Memory B cell (primary cell): ENCODE measurements around the gene WFDC1.
"Not testable (repeated sequence)": the region's sequence is repeated elsewhere in the genome, so short reads cannot be mapped to it uniquely, and the experiment has no call there.

Experiments
- ATAC-seq: fragments of 150-1000 bp; cut with Tn5 transposase; 2 replicates; pipeline ENCODE4 v1.10.0; 2021; ENCODE audit warnings: low read depth, mild to moderate bottlenecking, moderate library complexity
- DNase-seq, 2 donors: peaks; one replicate each; pipeline ENCODE4 v3.0.0; 2022; ENCODE audit warnings: low spot score in 2 of 2
- H3K27ac Mint-ChIP-seq: one replicate; pipeline ENCODE4 v1.8.0; 2022; ENCODE audit warnings: mild to moderate bottlenecking, moderate library complexity, mixed read lengths
- H3K27me3 Mint-ChIP-seq: one replicate; pipeline ENCODE4 v1.8.0; 2022; ENCODE audit warnings: mixed read lengths
- H3K36me3 Mint-ChIP-seq: one replicate; pipeline ENCODE4 v1.8.0; 2022; ENCODE audit warnings: mild to moderate bottlenecking, mixed read lengths
- H3K4me1 Mint-ChIP-seq: one replicate; pipeline ENCODE4 v1.8.0; 2022; ENCODE audit warnings: mixed read lengths
- H3K4me3 Mint-ChIP-seq: one replicate; pipeline ENCODE4 v1.8.0; 2022; ENCODE audit warnings: mild to moderate bottlenecking, moderate library complexity, mixed read lengths
- H3K9me3 Mint-ChIP-seq: one replicate; pipeline ENCODE4 v1.8.0; 2022; ENCODE audit warnings: mixed read lengths

The WFDC1 gene

GRCh38 chr16:84334058-84334457 is 39.4 kb downstream of the WFDC1 start:
- DNase-seq (no peak), ATAC-seq (no peak)
- Mint-ChIP-seq H3K27me3 (peaks cover 7% of the 10 kb centered on the region), H3K9me3 (peaks cover 12% of the 10 kb centered on the region), H3K36me3 (no peaks in the 10 kb centered on the region), H3K4me1 (no peaks in the 10 kb centered on the region), H3K4me3 (no peak overlapping the region), H3K27ac (no peak overlapping the region)

- DNase-seq (no peak), ATAC-seq (no peak)
- Mint-ChIP-seq H3K27ac (no peak overlapping the region), H3K27me3 (peaks cover 7% of the 10 kb centered on the region), H3K4me3 (no peak overlapping the region), H3K9me3 (peaks cover 12% of the 10 kb centered on the region), H3K4me1 (no peaks in the 10 kb centered on the region), H3K36me3 (no peaks in the 10 kb centered on the region)
Observed at GRCh38 chr16:84334482-84334881, 39.8 kb downstream of the WFDC1 start.

GRCh38 chr16:84337236-84337635 is 42.6 kb downstream of the WFDC1 start:
- DNase-seq, H3K36me3 Mint-ChIP-seq, H3K4me1 Mint-ChIP-seq, H3K27me3 Mint-ChIP-seq, H3K4me3 Mint-ChIP-seq, H3K27ac Mint-ChIP-seq, ATAC-seq: not testable (repeated sequence)
- peaks cover 12% of the 10 kb centered on the region for H3K9me3 Mint-ChIP-seq

DNA sequence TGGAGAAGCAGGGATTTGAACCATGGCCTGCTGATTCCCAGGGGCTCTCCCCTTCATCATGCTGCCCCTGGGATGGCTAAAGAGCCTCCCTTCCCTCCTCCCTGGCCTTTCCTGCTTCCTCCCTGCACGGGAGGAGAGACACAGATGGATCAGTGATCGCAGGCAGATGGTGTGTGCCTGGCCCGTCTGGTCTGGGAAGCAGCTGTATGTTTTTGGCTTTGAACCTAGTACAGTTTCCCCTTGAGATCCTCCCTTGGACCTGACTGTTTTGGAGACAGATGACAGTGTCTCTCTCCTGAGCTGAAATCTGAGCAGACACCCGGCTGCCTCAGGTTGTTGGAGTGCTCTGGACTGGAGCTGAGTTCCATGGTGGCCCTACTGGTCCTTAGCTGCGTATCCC is 44.6 kb downstream of the WFDC1 start:
- Mint-ChIP-seq H3K36me3 (no peaks in the 10 kb centered on the region), H3K4me3 (no peak overlapping the region), H3K27me3 (peaks cover 2% of the 10 kb centered on the region), H3K9me3 (peaks cover 12% of the 10 kb centered on the region), H3K4me1 (no peaks in the 10 kb centered on the region), H3K27ac (no peak overlapping the region)
- ATAC-seq (no peak), DNase-seq (no peak)

- DNase-seq (no peak), ATAC-seq (no peak)
- peaks cover 2% of the 10 kb centered on the region for H3K27me3 Mint-ChIP-seq
- peaks cover 12% of the 10 kb centered on the region for H3K9me3 Mint-ChIP-seq
- H3K4me1 Mint-ChIP-seq: no peaks in the 10 kb centered on the region
- no peak overlapping the region for H3K27ac Mint-ChIP-seq
- no peak overlapping the region for H3K4me3 Mint-ChIP-seq
- H3K36me3 Mint-ChIP-seq: no peaks in the 10 kb centered on the region
Observed at GRCh38 chr16:84339766-84340165, 45.1 kb downstream of the WFDC1 start.

GRCh38 chr16:84340325-84341040 is 45.8 kb downstream of the WFDC1 start:
- no peak overlapping the region for H3K4me3 Mint-ChIP-seq
- H3K4me1 Mint-ChIP-seq: no peaks in the 10 kb centered on the region
- no peak overlapping the region for H3K27ac Mint-ChIP-seq
- H3K27me3 Mint-ChIP-seq: peaks cover 5% of the 10 kb centered on the region
- DNase-seq (no peak), ATAC-seq (no peak)
- H3K36me3 Mint-ChIP-seq: no peaks in the 10 kb centered on the region
- H3K9me3 Mint-ChIP-seq: peaks cover 10% of the 10 kb centered on the region

DNA sequence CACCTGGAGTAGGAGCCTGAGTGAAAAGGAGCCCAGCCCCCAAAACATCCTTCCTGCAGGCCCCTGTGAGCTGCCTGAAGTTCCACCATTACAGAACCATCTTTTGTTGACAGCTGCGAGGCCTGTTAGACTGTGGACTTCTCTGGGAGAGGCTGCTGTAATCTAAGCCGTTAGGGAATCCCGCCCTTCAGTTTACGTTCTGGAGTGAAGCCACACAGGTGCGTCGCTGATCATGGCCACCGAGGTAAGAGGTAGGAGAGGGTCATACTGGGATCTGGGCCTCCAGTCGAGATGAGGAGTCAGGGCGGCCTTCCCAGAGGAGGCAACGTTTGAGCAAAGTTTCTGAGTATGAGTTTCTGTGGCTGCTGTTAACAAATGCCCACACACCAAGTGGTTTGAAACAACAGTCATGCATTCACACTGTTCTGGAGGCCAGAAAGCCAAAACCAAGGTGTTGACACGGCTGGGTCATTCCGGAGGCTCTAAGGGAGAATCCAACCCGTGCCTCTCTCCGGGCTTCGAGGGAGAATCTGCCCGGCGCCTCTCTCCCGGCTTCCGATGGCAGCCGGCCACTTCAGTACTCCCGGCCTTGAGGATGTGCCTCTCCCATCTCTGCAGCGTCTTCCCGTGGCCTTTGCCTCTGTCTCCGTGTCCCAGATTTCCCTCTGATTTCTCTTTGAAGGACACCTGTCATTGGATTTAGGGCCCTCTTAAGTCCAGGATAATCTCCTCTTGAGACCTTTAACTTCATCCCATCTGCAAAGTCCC is 47.0 kb downstream of the WFDC1 start:
- H3K27me3 Mint-ChIP-seq: peaks cover 8% of the 10 kb centered on the region
- no peak overlapping the region for H3K27ac Mint-ChIP-seq
- H3K36me3 Mint-ChIP-seq: no peaks in the 10 kb centered on the region
- no peak overlapping the region for H3K4me3 Mint-ChIP-seq
- ATAC-seq (no peak), DNase-seq (no peak)
- peaks cover 7% of the 10 kb centered on the region for H3K9me3 Mint-ChIP-seq
- no peaks in the 10 kb centered on the region for H3K4me1 Mint-ChIP-seq

- not testable (repeated sequence) for H3K4me1 Mint-ChIP-seq, H3K9me3 Mint-ChIP-seq, ATAC-seq, DNase-seq, H3K36me3 Mint-ChIP-seq, H3K27ac Mint-ChIP-seq, H3K4me3 Mint-ChIP-seq
- peaks cover 11% of the 10 kb centered on the region for H3K27me3 Mint-ChIP-seq
Observed at GRCh38 chr16:84343800-84344199, 49.1 kb downstream of the WFDC1 start.

DNA sequence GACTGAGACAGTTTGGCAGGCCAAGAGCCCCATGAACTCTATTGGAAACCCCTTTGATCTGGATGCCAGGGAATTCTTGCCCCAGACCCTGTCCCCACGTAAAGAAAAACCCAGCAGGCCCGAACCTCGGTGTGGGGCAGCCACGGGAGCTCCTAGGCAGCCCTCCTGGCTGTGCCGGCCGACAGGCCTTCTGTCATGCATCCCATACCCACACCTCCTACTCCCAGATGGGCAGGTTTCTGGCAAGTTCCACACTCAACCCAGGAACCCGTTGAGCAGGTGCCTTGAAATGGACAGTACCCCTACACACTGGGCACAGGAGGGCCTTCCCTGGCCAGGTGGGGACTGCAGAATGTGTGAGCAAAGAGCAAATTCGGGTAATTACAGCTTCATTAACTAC is 50.1 kb downstream of the WFDC1 start:
- Mint-ChIP-seq H3K27me3 (peaks cover 17% of the 10 kb centered on the region), H3K36me3 (no peaks in the 10 kb centered on the region), H3K9me3 (no peaks in the 10 kb centered on the region), H3K4me1 (no peaks in the 10 kb centered on the region), H3K4me3 (no peak overlapping the region), H3K27ac (no peak overlapping the region)
- ATAC-seq (no peak), DNase-seq (no peak)

GRCh38 chr16:84347161-84347560 is 52.5 kb downstream of the WFDC1 start:
- Mint-ChIP-seq H3K9me3 (no peaks in the 10 kb centered on the region), H3K4me1 (no peaks in the 10 kb centered on the region), H3K27ac (no peak overlapping the region), H3K27me3 (peaks cover 22% of the 10 kb centered on the region), H3K36me3 (no peaks in the 10 kb centered on the region), H3K4me3 (no peak overlapping the region)
- DNase-seq (no peak), ATAC-seq (no peak)

GRCh38 chr16:84348386-84348888 is 53.8 kb downstream of the WFDC1 start:
- H3K9me3 Mint-ChIP-seq: no peaks in the 10 kb centered on the region
- no peaks in the 10 kb centered on the region for H3K36me3 Mint-ChIP-seq
- H3K4me1 Mint-ChIP-seq: no peaks in the 10 kb centered on the region
- H3K27me3 Mint-ChIP-seq: peaks cover 24% of the 10 kb centered on the region
- no peak overlapping the region for H3K4me3 Mint-ChIP-seq
- DNase-seq (no peak), ATAC-seq (no peak)
- H3K27ac Mint-ChIP-seq: no peak overlapping the region

DNA sequence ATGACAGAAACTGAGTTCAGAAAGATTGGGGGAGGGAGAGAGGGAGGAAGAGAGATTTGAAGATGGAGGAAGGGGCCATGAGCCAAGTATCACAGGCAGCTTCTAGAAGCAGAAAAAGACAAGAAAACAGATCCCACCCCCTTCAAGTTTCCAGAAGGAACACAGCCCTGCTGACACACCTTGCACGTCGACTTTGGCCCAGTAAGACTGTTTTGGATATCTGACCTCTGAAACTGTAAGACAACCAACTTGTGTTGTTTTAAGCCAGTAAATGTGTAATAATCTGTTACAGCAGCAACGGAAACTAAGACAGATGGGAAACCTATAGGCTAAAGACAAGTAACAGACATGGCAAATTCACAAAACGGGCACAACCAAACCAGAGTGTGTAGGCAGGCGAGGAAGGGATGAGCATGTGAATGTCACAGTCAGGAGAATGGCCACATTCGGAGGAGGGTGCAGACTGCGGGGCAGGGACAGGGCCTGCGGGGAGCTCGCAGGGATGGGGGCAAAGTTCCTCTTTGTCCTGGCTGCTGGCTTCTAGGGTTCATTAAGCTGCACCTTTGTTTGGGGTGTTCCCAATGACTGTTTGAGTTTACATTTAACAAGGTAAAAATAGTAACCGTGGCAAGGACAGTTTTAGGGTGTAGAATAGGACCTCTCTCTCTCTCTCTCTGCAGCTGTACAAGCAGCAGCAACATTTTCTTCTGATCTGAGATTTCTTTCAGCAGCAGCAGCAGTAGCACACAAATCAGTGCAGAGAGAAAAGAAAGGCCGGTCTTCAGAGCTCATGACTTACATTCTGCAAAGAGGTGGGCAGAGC is 55.4 kb downstream of the WFDC1 start:
- Mint-ChIP-seq H3K36me3 (no peaks in the 10 kb centered on the region), H3K27ac (no peak overlapping the region), H3K4me3 (no peak overlapping the region), H3K4me1 (no peaks in the 10 kb centered on the region), H3K27me3 (peaks cover 26% of the 10 kb centered on the region), H3K9me3 (no peaks in the 10 kb centered on the region)
- DNase-seq (no peak), ATAC-seq (no peak)

DNA sequence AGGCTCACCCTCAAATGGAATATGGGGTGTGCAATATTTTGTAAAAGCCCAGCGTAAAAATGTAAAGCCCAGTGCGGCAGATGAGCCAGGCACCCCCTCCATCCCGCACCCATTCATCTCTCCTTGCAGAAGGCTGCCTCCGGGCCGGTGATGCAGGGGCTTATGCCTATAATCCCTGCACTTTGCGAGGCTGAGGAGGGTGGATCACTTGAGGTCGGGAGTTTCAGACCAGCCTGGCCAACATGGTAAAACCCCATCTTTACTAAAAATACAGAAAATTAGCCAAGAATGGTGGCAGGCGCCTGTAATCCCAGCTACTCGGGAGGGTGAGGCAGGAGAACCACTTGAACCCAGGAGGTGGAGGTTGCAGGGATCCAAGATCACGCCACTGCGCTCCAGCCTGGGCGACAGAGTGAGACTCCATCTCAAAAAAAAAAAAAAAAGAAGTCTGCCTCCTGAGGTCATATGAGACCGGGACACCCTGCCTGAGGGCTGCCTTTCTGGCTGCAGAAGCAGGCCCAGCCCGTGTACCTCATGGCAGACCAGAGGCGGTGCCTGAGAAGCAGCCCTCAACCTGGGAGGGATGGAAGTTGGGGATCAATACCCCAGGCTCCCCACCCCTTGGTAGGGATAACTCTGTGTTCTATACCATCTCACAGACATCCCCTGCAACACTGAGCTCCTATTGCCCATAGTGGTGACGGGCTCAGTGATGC is 56.2 kb downstream of the WFDC1 start:
- ATAC-seq: no peak
- no peaks in the 10 kb centered on the region for H3K9me3 Mint-ChIP-seq
- H3K27me3 Mint-ChIP-seq: peaks cover 27% of the 10 kb centered on the region
- DNase-seq: no peak
- no peak overlapping the region for H3K27ac Mint-ChIP-seq
- no peaks in the 10 kb centered on the region for H3K4me1 Mint-ChIP-seq
- no peaks in the 10 kb centered on the region for H3K36me3 Mint-ChIP-seq
- no peak overlapping the region for H3K4me3 Mint-ChIP-seq
